HG02852 (cell line): ENCODE results near the gene RAE1.
"Not testable (repeated sequence)": the region's sequence is repeated elsewhere in the genome, so short reads cannot be mapped to it uniquely, and the experiment has no call there.

ENCODE experiments used
- ATAC-seq: cut with Tn5 transposase; IDR thresholded peaks from one replicate; pipeline ENCODE4 v1.9.1; 2021; ENCODE audit warnings: mild to moderate bottlenecking, moderate library complexity; ENCODE audit not compliant: unreplicated experiment

The RAE1 gene

GRCh38 chr20:57411406-57412283 lies 60.6 kb downstream of the RAE1 start:
- no peak for ATAC-seq

DNA sequence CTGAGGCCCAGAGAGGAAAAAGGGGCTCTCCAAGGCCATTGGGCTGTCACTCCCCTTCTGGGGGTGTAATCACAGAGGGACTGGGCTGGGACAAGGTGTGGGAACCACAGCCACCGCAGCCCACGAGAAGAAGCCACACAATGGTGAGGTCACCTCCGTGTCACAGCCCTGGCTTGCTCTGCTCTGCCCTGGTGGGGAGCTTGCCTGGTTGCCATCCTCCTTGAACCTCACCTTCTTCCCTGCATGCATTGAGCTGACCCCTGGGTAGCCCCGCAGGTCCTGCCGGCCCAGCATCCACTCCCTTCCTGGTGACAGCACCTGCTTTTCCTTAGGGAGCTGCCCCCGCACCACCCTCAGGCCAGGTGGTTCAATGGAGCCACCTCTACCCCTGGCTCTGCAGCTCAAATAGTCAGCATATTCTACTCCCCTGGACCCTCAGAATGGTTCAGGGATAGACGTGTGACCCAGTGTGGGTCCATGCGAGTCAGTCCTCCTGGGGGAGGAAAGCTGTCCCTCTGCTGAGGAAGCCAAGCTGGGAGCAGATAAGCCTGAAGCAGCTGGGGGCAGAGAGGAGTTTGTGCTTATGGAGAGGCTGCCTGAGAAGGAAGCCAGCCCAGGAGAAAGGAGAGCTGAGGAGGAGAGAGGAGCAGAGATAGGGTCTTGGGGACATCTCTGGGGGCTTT lies 61.4 kb downstream of the RAE1 start:
- no peak for ATAC-seq

DNA sequence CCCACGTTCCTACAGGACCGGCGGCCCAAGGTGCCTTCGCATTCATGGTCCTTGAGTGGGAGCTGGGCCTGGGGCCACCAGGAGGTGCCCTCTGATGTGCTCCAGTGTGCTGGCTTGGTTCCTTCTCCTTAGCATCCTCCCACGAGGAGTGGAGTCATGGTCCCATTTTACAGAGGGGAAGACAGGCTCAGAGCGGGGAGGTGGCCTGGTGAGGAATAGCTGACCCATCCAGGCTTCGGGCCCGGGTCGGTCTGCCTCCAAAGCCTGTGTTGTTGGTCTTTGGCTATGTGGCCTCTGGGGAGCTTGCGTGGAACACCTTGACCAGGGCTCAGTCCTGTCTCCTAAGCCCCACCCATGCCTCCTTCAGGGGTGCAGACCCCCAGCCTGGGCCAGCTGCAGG lies 62.9 kb downstream of the RAE1 start:
- no peak for ATAC-seq

- no peak for ATAC-seq
Observed at GRCh38 chr20:57414867-57415592, 64.0 kb downstream of the RAE1 start.

- no peak for ATAC-seq
Observed at GRCh38 chr20:57415771-57416170, 64.7 kb downstream of the RAE1 start.

DNA sequence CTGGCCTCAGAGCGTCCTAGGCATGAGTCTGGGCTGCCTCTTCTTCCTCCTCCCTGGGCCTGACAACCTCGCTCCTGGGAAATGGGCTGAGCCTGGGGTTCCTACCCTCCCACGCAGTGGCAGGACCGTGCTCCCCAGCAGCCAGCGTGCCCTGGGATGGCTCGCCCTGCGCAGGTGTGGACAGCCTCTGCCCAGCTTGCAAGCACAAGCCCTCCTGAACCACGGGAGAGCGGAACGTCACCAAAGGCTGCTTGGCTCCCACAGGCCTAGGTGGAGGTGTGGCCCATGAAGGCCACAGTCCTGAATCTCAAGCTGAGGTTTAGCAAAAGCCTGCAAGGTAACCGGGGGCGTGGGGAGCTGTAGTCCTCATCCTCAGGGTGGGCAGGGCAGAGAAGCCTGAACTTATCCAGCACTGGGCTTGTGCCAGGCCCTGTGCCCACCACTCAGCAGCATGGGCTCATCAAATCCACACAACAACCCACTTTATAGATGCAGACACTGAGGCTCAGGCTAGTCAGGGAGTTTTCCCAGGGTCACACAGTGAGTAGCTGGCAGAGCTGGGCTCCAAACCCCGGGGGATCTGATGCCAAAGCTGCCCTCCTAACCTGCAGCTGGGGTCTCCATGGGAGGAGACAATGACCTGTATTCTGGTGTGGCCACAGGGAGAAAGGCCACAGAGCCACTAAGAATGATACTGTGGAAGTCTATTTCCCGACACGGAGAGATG lies 65.4 kb downstream of the RAE1 start:
- ATAC-seq: no peak

GRCh38 chr20:57417051-57417689 lies 66.1 kb downstream of the RAE1 start:
- no peak for ATAC-seq

GRCh38 chr20:57417830-57418780 lies 67.0 kb downstream of the RAE1 start:
- no peak for ATAC-seq

DNA sequence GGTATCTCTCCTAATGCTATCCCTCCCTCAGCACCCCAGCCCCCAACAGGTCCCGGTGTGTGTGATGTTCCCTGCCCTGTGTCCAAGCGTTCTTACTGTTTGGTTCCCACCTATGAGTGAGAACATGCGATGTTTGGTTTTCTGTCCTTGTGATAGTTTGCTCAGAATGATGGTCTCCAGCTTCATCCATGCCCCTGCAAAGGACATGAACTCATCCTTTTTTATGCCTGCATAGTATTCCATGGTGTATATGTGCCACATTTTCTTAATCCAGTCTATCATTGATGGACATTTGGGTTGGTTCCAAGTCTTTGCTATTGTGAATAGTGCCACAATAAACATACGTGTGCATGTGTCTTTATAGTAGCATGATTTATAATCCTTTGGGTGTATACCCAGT lies 68.4 kb downstream of the RAE1 start:
- not testable (repeated sequence) for ATAC-seq

- no peak for ATAC-seq
Observed at GRCh38 chr20:57420571-57421252, 69.7 kb downstream of the RAE1 start.

GRCh38 chr20:57421253-57422220 lies 70.5 kb downstream of the RAE1 start:
- ATAC-seq: no peak

DNA sequence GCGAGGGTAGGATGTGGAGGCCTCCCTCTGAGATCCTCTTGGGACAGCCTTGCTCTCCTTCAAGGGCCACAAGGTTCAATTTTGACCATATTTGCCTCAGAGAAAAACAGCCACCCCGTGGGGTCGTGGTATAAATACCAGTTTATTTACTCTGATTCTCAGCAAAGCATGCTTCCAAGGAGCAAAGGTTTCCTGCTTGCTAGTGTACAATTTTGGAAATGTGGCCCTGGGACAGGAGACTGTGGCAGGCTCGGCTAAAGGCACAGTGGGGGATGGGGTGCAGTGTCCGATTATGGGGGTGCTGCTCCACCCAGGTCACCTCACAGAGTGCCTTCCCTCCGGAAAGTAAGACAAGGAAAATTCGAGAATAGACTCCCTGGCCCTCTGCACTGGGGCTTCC lies 71.2 kb downstream of the RAE1 start:
- no peak for ATAC-seq

- ATAC-seq: no peak
Observed at GRCh38 chr20:57425150-57426013, 74.3 kb downstream of the RAE1 start.

DNA sequence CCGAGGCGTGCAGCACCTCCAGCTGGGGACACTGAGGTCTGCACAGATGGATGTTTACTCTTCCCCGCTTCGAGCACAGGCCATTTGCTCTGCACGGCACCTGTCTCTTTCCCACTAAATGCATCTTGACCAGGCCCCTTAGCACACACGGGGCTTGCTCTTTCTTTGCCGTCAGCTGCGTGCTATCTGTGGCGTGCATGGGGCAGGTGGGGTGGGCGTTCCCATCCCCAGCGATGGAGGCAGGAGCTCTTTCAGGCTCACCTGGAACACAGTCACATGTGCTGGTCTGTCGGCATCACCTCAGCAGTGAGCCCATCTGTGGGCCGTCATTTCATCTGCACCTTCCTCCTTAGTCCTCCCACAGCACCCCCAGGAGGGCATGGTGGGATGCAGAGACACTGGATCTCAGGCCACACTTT lies 75.2 kb downstream of the RAE1 start:
- no peak for ATAC-seq

GRCh38 chr20:57426831-57427230 lies 75.8 kb downstream of the RAE1 start:
- ATAC-seq: no peak

DNA sequence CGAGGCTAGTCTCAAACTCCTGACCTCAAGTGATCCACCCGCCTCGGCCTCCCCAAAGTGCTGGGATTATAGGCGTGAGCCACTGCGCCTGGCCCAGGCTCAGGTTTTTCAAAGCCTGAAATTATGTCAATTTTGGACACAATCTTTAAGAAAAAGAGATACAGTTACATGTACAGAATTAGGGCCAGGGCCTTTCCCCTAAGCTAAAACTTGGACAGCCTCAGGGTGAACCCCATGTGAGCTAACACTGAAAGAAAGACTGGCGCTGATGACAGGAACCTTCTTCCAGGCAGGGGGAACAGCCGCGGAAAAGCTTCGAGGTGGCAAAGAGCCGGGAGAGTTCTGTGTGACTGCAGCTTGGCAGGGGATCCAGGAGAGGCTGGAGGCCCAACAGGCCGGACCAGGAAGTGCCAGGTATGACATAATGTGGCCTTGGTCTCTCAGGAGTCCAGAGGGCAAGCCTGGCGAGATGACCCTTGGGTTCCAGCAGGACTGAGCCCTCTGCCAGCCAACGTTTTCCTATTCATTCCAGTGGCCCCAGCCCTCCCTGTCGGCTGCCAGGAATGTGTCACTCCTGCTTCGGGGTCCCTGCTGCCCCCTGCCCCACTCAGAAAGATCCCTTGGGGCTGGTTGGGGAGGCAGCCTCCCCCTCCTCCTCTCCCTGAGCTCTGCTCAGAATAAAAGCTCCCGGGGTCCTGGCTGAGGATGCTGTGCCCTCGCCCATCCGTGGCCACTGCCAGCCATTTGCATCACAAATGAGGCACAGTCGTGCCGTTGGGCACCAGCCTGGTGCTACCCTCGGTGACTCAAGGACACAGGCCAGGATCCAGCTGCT lies 77.5 kb downstream of the RAE1 start:
- ATAC-seq: no peak
